MM.1S (cell line): Measurements from ENCODE around the gene HNRNPLL.

Experiments
- EZH2 ChIP-seq: fragments of 300-600 bp; sonication (generic); optimal IDR thresholded peaks from 2 replicates; pipeline ENCODE3; 2017; ENCODE audit warnings: low read depth, mild to moderate bottlenecking, antibody characterized with exemption, low read length, mixed read lengths
- EZH2phosphoT487 ChIP-seq: fragments of 300-600 bp; sonication (generic); IDR thresholded peaks from 2 replicates; pipeline ENCODE4 v1.6.1; 2018; ENCODE audit warnings: antibody characterized with exemption, low read length
- TF ChIP-seq, protein P1 (sequence below): fragments of 300-600 bp; sonication (generic); IDR thresholded peaks from 2 replicates; pipeline ENCODE4 v1.5.1; 2016; ENCODE audit warnings: antibody characterized with exemption, low read length, mixed read lengths

DNA sequence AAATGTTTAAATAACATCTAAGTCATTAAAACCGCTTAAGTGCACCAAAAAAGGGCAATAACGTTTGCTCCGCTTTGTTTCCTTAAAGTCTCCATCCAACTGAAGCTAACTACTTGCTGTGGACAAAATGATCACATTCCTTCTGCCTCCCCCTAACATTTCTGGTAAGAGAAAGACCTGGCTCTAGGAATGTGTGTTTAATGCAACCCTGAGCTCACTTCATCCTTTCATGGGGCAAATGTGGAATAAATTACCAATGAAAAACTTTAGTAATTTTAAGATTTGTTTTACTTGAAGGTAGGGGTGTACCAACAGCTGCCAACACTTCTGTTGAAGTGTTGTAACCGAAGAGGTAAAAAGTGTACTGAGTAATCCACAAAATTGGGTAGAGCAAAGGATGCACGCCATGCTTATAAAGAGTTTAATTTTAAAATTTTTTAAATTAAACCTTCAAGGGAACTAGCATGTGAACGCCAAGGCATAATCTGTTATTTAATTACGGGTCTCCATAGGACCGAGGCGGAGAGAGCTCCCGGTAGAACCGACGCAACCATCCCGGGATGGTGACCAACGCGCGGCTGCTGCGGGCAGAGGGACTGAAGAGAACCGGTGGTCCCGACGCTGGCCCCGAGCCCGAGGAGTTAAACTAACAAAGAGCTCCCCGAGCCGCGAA lies 1.1 kb downstream of the HNRNPLL start:
- TF ChIP-seq, protein P1, sequence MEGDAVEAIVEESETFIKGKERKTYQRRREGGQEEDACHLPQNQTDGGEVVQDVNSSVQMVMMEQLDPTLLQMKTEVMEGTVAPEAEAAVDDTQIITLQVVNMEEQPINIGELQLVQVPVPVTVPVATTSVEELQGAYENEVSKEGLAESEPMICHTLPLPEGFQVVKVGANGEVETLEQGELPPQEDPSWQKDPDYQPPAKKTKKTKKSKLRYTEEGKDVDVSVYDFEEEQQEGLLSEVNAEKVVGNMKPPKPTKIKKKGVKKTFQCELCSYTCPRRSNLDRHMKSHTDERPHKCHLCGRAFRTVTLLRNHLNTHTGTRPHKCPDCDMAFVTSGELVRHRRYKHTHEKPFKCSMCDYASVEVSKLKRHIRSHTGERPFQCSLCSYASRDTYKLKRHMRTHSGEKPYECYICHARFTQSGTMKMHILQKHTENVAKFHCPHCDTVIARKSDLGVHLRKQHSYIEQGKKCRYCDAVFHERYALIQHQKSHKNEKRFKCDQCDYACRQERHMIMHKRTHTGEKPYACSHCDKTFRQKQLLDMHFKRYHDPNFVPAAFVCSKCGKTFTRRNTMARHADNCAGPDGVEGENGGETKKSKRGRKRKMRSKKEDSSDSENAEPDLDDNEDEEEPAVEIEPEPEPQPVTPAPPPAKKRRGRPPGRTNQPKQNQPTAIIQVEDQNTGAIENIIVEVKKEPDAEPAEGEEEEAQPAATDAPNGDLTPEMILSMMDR: no peak
- TF ChIP-seq EZH2 (no peak), EZH2phosphoT487 (no peak)
